Activated CD4-positive, alpha-beta T cell treated with anti-CD3 and anti-CD28 coated beads, Interleukin-2, amount 50 U/mL, for 24 hours (primary cell): ENCODE results near the gene UNC13C.

ENCODE experiments used
- DNase-seq, 2 donors: peaks; one replicate each; pipeline ENCODE4 v3.0.0-alpha.2; 2020; ENCODE audit warnings: low read depth in 1 of 2, low spot score in 1 of 2

Gene UNC13C

DNA sequence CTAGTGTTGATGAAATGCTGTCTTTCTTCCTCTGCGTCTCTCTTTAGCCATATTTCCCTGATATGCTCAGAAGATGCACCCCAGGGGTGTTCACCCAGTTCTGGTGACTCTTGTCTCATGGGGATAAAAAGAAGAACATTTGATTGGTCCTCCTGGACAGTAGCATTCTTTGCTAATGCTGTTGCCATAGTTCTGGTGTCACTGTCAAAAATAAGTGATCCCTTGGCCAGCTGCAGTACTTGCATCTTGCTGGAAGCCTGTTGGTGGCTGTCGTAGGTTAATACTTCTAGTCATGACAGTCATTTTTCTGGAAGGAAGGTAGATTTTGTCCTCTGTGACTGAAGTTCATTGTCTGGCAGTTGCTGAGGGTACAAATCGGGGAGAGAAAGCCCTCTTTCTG, 124.5 kb downstream of the UNC13C start:
- no peak for DNase-seq

DNA sequence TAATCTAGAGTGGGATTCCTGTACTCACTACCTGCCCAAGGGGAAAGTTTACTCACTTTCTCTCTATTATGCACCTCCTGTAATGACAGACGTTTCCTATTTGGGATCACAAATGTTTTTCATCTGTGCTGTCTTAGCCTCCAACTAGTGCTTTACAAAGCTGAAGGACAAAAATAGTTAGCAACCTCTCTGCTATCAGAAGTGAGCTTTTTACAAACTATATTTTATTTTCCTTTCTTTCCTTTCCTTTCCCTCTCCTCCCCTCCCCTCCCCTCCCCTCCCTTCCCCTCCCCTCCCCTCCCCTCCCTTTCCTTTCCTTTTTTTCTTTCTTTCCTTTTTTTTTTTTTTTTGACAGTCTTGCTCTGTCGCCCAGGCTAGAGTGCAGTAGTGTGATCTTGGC, 130.8 kb downstream of the UNC13C start:
- DNase-seq: no peak

DNA sequence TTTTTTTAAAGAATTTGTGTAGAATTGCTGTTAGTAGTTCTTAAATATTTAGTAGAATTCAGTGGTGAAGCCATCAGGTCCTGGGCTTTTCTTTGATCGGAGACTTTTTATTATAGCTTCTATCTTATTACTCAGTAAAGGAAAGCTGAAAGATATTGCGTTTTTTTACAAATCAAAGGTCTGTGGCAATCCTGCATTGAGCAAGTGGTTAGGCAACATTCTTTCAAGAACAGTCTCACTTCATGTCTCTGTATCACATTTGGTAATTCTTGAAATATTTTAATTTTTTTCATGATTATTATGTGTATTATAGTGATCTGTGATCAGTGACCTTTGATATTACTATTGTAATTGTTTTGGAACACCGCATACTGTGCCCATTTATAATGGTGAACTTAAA, 140.8 kb downstream of the UNC13C start:
- no peak for DNase-seq

DNA sequence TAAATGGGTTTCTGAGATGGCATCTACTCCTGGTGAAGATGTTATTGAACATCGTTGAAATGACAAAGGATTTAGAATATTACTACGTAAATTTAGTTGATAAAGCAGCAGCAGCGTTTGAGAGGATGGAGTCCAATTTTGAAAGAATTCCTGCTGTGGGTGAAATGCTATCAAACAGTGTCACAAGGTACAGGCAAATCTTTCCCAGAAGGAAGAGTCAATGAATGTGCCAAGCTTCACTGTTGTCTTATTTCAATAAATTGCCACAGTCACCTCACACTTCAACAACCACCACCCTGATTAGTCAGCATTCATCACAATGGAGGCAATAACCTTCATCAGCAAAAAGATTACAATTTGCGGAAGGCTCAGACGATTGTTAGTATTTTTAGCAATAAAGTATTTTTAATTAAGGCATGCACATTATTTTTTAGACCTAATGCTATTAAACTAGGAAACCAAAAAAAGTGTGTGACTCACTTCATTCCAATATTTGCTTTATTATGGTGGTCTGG, 142.8 kb downstream of the UNC13C start:
- DNase-seq: no peak

DNA sequence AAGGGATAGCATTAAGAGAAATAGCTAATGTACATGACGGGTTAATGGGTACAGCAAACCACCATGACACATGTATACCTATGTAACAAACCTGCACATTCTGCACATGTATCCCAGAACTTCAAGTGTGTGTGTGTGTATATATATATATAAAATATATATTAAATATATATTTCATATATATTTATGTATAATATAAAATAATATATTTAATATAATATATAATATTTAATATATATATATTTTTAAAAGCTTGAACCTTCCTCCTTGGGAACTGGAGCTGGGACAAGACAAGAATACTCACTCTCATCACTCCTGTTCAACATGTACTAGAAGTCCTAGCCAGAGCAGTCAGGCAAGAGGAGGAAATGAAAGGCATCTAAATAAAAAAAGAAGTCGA, 149.3 kb downstream of the UNC13C start:
- no peak for DNase-seq

DNA sequence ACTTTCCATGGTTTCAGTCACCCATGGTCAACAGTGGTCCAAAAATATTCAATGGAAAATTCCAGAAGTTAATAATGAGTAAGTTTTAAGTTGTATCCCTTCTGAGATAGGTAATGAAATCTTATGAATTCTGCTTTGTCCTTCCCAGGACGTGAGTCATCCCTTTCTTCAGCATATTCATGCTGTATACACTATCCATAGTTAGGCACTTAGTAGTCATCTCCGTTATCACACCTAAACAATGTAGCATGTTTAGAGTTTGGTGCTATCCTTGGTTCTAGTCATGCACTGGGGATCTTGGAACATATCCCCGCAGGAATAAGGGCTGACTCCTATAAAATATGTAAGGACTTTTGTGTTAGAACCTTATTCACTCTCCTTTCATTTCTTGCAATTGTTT, 153.2 kb downstream of the UNC13C start:
- DNase-seq: no peak

DNA sequence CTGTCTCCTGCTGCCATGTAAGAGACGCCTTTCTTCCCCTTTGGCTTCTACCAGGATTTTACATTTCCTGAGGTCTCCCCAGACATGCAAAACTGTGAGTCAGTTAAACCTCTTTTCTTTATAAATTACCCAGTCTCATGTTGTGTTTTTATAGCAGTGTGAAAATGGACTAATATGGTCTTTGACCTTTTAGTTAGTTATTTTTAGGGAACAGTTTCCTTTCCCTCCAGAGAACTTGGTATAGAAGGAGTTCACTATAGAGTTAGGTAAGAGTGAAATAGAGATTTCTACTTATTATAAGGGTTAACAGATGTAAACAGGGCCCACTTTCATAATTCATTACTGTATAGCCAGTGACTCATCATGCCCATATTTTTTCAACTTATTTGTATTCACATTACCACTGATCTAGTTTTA, 170.9 kb downstream of the UNC13C start:
- no peak for DNase-seq

DNA sequence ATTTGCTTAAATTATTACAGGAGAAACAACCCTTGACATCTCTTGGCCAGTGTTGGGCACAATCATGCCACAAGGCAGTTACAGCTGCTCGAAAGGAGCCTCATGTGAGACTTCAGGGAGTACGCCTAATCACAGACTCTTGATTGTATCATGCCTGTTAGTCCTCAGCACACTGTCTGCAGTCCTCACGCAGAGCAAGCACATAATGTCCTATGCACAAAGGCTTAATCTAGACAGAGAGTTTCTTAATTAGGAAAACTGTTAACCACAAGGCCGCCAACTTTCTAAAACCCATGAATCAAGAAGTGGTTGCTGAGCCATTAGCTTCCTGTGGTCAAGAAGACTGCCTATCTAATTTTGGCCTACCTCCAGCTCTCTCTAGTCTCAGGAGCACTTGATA, 172.0 kb downstream of the UNC13C start:
- no peak for DNase-seq

DNA sequence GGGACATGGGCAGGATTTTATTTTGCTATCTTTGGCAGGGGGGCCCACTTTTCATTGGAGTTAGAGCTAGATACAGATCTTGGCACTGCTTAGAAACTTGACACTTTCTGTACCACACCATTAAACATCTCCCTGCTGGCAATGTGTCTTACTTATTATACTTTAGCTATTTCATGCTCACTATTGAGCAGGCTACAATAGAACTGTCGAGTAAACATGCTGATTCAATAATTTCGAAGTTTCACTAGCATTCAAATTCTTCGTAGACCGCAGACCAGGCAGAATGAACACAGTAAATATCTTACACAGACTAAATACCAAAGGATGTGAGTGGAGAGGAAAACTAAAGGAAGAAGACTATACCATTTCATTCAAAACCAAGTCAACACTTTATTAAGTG, 180.8 kb downstream of the UNC13C start:
- no peak for DNase-seq

DNA sequence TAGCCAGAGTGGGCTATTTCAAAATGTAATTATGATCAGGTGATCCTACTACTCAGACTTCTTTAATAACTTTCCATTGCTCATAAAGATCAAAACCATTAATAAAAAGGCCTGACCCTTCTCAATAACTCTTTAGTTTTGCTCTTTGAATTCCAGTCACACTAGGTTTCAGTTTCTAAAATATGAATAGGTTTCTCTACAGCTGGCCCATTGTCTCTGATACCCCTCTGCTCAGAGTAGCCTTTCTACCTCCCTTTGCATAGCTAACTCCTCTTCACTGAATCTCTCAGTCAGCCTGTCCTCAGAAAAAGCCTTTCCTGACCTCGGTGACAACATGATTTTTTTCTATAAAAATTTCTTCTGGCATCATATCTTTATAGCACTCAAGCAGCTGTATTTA, 209.1 kb downstream of the UNC13C start:
- DNase-seq: no peak

DNA sequence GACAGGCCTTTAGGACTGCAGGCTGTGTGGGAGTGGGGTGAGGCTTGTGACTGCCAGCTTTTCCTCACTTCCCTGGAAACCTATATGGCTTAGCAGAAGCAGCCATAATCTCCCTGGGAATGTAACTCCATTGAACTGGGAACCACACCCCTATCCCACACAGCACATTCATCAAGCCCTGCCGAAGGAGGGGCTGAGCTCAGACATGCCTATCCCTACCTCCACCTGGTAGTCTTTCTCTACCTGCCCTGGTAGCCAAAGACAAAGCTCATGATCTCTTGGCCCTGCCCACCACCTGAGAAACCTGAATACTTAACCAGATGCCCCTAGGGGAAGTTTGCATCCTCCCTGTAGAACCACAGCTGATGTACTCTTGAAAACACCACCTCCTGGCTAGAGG, 219.8 kb downstream of the UNC13C start:
- no peak for DNase-seq

DNA sequence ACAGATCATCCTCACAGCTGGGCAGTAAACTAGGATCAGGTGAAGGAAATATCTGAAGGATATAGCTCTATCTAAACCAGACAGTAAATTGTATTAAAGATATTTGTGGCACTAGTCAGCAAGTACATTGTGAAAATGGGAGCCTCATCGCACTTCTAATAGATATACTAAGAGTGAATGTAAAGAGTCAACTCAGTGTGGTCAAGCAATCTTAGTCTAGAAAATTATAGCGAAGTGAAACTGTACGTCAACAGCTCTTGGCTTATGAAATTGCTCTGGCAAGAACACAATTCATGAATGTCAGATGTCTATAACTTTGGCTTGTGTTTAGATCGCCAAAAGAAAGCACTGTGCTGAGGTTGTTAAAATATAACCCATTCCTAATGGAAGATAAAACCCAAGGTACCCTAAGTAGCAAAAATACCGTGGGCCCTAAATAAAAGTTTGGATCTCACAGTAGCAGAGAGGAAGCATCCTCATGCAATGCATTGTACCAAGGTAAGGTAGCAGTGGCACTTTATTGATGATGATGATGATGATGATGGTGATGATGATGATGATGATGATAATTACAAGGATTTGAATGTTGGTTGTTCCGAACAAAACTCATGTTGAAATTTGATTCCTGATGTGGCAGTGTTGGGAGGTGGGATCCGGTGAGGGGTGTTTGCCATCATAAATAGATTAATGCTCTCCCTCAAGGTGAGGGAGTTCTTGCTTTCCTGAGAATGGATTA, 228.5 kb downstream of the UNC13C start:
- DNase-seq: no peak

DNA sequence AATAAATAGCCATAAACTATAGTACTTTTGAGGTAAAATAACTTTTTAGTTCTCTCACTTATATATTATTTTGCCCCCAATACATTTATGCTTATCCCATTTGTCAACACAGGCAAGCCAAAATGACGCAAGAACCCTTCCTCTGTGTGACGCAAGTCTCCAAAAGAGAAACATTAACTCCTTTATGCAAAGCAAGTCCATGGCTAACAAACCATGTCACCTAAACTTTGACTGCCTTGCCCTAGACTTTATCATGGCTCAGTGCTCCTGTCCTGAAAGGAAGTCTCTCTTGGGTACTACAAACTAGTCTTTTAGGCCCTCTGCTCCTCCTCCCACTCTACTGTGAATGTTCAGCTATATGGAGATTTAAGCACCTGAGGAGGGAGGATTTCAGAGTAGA, 230.5 kb downstream of the UNC13C start:
- no peak for DNase-seq

DNA sequence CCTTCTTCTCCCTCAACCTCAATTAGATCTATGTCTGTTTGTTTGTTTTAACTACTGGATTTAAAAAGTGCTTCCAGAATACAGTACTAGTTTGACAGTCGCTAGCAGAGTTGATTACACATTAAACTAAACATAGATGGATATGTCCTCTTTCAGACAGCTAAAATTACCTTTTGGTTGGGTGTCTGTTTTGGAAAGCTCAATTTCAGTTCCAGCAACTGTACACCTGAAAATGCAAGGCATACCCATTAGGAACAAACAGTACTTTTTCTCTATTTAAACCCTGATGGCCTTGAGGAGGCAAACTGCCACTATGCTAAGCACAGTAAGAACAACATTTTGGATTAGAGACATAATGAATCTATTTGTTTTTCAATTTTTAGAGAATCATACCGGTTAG, 234.4 kb downstream of the UNC13C start:
- no peak for DNase-seq

DNA sequence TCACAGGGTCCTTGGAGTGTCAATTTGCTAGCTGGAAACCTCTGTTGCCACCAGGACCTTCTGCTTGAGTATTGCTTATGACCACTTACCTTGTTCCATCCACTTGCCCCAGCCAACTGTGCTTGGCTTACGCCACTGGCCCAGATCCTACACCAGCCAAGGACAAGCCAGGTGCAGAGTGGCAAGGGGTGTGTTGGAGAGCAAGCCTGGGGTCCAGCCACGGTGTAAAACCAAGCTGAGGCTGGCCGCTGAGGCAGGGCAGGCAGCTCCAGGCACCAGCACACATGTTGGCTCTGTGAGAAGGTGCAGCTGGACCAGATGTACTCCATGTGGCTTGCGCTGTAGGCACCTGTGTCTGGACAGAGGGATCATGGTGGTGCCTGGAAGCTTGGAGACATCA, 248.2 kb downstream of the UNC13C start:
- no peak for DNase-seq

DNA sequence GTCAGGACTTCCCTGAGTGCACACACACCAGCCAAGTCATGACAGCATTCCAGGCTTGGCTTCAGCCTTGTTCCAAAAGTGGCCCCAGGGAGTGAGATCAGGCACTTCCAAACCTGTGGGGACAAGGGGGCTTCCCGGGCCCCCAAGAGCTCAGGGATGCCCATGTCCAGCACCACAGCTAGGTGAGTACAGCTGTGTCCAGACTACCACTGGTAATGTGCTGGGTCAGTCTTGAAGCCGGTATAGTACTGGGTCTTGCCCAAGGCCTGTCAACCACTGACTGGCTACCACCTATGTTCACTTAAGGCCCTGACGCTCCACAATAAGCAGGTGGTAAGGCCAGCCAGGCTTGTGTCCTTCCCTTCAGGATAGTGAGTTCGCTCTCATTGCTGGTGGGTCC, 249.3 kb downstream of the UNC13C start:
- DNase-seq: no peak

DNA sequence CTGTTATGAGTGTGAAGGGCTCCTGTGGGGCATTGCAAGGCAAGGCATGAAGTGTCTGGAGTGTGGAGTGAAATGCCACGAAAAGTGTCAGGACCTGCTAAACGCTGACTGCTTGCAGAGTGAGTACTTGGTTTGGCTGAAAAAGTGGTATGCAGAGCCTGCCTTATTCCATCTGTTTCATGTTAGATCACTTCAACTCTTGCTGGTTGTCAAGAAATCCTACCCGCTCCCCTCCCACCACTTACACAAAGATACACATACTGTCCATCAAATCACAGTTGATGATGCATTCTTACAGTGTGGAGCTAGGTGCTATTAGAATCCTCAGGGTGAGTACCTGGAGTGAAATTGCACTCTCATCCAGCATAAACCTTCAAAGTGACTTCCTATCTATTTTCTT, 272.1 kb downstream of the UNC13C start:
- DNase-seq: no peak

DNA sequence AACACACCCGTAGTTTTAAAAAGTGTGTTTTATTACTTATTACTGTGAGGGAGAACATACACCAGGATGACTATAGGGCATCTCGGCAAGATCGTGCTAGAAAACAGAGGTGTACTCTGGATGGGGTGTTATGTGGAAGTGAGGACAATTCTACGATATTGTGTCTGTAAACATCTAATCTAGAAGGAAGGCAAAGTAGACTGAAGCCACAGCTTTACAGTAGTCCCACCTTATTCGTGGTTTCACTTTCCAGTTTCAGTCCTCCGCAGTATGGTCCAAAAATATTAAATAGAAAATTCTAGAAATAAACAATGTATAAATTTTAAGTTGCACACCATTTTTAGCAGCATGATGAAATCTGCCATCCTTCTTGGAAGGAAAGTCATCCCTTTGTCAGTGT, 277.9 kb downstream of the UNC13C start:
- DNase-seq: no peak

DNA sequence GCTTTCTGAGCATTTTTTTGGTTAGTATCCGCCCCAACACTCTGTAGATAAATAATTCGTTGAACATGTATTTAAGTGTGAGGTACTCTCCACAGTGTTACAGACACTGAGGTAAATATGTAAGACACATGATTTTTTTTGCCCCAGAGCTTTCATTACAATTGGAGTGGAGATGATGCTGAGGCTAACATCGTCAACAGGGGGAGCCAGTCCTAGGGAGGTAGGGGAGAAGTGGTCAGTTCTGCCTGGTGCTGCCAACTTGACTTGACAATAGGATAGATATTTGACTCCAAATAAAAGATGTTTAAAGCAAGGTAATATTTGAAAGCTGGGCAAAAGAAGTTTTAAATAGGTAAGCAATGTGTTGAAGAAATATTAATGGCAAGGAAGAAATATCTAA, 295.7 kb downstream of the UNC13C start:
- DNase-seq: no peak

DNA sequence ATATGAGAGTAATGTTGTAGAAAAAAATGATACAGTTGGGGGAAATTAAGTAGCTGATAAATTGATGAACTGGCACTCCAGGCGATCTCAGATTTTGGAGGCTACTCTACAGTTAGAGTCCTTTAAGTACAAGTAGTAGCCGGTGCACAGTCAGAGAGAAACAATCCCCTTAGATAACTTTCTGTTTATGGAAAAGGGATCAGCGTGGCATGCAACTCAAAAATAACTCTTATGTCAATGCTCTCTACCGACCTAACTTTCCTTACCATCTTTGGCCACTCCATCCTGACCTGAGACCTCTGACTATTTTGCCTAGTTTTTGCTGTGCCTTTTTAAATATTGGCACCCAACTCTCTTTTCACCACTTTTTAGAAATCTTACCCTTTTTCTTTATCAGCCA, 299.6 kb downstream of the UNC13C start:
- no peak for DNase-seq

DNA sequence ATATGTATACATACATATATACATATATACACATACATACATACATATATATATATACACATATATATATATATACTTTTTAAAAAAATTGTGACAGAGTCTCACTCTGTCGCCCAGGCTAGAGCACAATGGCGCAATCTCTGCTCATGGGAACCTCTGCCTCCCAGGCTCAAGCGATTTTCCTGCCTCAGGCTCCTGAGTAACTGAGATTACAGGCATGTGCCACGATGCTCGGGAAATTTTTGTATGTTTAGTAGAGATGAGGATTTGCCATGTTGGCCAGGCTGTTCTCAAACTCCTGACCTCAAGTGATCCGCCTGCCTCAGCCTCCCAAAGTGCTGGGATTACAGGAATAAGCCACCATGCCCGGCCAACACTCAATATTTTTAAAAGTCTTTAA, 302.5 kb downstream of the UNC13C start:
- no peak for DNase-seq

DNA sequence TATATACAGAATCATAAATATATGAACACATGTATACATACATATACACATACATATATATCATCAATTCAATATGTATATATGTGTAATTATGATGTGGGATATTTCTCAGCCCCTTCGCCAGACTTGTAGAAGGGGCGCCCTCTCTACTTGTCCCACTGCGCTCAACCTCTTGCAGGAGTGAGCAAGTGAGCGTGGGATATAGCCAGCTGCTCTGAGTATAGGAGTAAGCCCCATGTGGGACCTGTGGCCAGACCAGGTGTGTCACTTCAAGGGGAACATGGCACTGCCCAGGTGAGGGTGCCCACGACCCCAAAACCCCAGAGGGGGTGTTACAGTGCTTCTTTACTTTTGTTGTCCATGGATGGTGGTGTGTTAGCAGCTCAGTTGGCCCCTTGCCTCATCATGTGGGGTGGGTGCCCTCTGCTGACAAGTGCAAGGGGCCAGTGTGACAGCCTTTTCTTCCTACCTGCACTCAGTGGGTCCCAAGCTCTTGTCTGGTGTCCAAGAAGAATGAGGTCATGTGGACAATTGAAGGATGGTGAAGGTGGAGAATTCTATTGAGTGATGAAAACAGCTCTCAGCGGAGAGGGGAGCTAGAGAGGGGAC, 304.1 kb downstream of the UNC13C start:
- DNase-seq: no peak

DNA sequence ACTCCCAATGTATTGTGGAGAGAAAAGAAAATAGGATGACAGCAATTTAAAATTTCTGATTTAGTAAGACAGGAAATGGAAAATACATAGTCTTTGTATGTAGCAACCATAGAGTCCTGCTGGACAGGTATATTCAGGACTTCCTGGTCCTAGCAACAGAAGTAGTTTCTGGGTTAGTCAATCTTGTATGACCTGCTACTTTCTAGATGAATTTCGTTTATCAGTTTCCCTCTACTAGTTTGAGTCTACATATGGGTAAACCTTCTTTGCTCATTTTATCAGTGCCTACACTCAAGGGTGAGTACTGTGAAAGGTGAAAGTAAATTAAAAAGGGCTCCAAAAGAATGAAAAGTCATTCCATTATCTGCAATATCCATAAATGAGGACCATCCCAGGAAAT, 309.8 kb downstream of the UNC13C start:
- DNase-seq: no peak
